ENCODE measurements around the gene PANK3. TPM values are rescaled to one million over a fixed set of nuclear protein-coding genes. Genes with fewer than 3 reads are reported as not detected.
A peak's percentile ranks its signal among the peaks of the same experiment; 100 is the strongest.

Gene PANK3
- total RNA-seq, 6 experiments from 2014 or later: 30.1 to 85.4 (median 46.3) TPM

DNA sequence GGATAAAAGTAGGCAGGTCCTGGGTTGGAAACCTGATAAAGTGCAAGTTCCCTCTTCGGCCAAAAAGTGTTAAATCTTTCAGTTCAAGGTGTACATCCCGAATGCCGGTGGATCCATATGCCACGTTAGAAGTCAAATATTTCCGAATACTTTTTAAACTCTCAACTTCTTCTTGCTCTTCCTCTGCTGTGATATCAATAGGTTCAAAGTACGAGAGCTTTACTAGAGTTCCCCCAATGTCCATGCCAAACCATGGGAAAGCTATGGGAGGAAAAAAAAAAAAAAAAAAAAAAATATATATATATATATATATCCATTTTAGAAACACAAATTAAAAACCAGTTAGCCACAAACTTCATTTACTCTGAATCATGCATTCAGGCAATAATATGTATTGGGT lies 10.4 kb downstream of the PANK3 start:
- peaks cover 0 to 21% (median 6%) of the 10 kb centered on the region in 4 donors for H3K36me3 ChIP-seq
- H3K9me3 ChIP-seq: no peaks in the 10 kb centered on the region
- no peak for TF ChIP-seq POLR2A (IDR thresholded peaks at IDR 0.05)
- TF ChIP-seq, protein P1, sequence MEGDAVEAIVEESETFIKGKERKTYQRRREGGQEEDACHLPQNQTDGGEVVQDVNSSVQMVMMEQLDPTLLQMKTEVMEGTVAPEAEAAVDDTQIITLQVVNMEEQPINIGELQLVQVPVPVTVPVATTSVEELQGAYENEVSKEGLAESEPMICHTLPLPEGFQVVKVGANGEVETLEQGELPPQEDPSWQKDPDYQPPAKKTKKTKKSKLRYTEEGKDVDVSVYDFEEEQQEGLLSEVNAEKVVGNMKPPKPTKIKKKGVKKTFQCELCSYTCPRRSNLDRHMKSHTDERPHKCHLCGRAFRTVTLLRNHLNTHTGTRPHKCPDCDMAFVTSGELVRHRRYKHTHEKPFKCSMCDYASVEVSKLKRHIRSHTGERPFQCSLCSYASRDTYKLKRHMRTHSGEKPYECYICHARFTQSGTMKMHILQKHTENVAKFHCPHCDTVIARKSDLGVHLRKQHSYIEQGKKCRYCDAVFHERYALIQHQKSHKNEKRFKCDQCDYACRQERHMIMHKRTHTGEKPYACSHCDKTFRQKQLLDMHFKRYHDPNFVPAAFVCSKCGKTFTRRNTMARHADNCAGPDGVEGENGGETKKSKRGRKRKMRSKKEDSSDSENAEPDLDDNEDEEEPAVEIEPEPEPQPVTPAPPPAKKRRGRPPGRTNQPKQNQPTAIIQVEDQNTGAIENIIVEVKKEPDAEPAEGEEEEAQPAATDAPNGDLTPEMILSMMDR (IDR thresholded peaks at IDR 0.05): no peak
- peak overlapping the region in 1 of 3 donors; percentile 11 for H3K27ac ChIP-seq
- intact Hi-C loops (cut with DNase I): no loop called here
- ATAC-seq (peak in 3 of 4 donors; percentile 45 to 69 (median 58)), DNase-seq (no peak)
- H3K4me1 ChIP-seq: no peaks in the 10 kb centered on the region
- H3K4me3 ChIP-seq: no peak overlapping the region
- 42% methylated on average over 6 of the region's 6 CpGs for WGBS (ENCODE audit: insufficient coverage, low coverage, low lambda C conversion rate, missing lambda C conversion rate)
- H3K27me3 ChIP-seq: no peaks in the 10 kb centered on the region

DNA sequence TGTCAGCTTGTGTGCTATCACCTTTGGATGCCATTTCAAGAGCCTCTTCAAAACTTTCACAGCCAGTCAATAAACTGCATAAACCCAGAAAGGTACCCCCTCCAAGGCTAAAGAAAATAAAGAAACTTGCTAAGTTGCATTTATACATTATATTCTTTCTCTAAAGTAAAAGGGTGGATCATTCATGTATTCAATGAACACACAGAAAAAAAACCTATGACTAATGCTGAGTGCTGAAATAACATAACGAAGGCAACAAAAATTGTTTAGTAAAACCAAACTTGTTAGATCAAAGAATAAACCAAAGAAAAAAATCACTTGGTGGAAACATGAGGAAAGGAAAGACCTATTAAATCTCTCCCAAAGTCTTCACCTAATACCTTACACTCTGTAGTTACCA lies 15.2 kb downstream of the PANK3 start:
- peaks cover 0 to 50% (median 15%) of the 10 kb centered on the region in 4 donors for H3K36me3 ChIP-seq
- TF ChIP-seq POLR2A (IDR thresholded peaks at IDR 0.05): no peak
- TF ChIP-seq, protein P1 (IDR thresholded peaks at IDR 0.05): no peak

DNA sequence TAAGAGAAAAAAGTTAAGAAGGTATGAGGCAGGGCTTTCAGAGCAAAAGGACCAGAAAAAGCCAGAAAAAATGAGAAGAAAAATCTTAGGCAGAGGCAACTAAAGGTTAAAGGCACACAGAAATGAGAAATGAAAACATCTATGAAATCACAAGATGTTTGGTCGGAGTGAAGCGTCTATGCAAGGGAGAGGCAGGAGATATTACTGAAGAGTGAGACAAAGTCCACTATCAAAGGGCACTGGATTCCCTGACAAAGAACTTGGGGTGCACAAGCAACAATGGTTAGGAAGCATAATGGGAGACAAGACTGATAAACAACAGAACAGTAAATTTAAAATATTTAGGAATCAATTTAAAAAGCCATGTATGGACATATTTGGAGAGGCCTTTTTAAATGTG lies 16.9 kb downstream of the PANK3 start:
- no peak for TF ChIP-seq POLR2A (IDR thresholded peaks at IDR 0.05)
- TF ChIP-seq, protein P1 (IDR thresholded peaks at IDR 0.05): no peak
- DNase-seq (no peak), ATAC-seq (peak; percentile 41 to 72 (median 46))
- intact Hi-C loops (cut with DNase I): no loop called here
- no peaks in the 10 kb centered on the region for H3K9me3 ChIP-seq
- peaks cover 0 to 17% (median 9%) of the 10 kb centered on the region in 4 donors for H3K4me1 ChIP-seq
- 28% methylated on average over 2 of the region's 2 CpGs for WGBS (ENCODE audit: insufficient coverage, low coverage, low lambda C conversion rate, missing lambda C conversion rate)
- no peaks in the 10 kb centered on the region for H3K27me3 ChIP-seq
- H3K27ac ChIP-seq: peak overlapping the region in 2 of 3 donors; percentile 20 to 47
- no peak overlapping the region for H3K4me3 ChIP-seq
- peaks cover 0 to 62% (median 26%) of the 10 kb centered on the region in 4 donors for H3K36me3 ChIP-seq

More for the DNA sequence above, 15.2 kb downstream of the PANK3 start:
- WGBS (ENCODE audit: insufficient coverage, low coverage, low lambda C conversion rate, missing lambda C conversion rate): 90% methylated on average over 1 of the region's 1 CpG
- Histone ChIP-seq H3K4me1 (peaks cover 0 to 17% (median 9%) of the 10 kb centered on the region in 4 donors), H3K27ac (no peak overlapping the region), H3K9me3 (no peaks in the 10 kb centered on the region), H3K27me3 (no peaks in the 10 kb centered on the region), H3K4me3 (no peak overlapping the region)
- ATAC-seq (no peak), DNase-seq (no peak)
- intact Hi-C loops (cut with DNase I): no loop called here

DNA sequence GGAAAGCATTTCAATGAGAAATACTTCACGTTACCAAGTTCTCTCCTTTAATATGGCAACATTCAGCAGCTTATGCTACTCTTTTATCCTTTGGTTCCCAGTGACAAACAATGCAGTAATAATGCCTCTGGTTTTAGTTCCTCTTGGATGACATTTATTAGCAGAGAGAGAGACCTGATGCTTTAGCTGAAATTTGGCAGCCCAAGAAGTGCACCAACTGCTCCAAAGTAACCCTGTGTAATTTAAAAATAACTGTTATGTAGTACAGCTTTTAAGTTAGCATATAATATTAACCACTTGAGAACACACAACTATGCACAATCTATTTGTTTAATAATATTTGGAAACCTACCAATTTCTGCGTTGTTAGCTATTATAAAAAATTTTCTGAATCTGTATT lies 21.8 kb downstream of the PANK3 start:
- TF ChIP-seq, protein P1 (IDR thresholded peaks at IDR 0.05): no peak
- TF ChIP-seq POLR2A (IDR thresholded peaks at IDR 0.05): no peak
- Histone ChIP-seq H3K27me3 (no peaks in the 10 kb centered on the region), H3K9me3 (no peaks in the 10 kb centered on the region), H3K27ac (no peak overlapping the region), H3K4me1 (peaks cover 0 to 14% (median 3%) of the 10 kb centered on the region in 4 donors), H3K4me3 (no peak overlapping the region), H3K36me3 (peaks cover 0 to 64% (median 24%) of the 10 kb centered on the region in 4 donors)
- 97% methylated on average over 2 of the region's 2 CpGs for WGBS (ENCODE audit: insufficient coverage, low coverage, low lambda C conversion rate, missing lambda C conversion rate)
- peak in 1 of 4 donors; percentile 66 for ATAC-seq
- intact Hi-C loops (cut with DNase I): no loop called here
- no peak for DNase-seq
